GM18858 (cell line): ENCODE data around the gene SLC39A7.
A peak's percentile ranks its signal among the peaks of the same experiment; 100 is the strongest.

ENCODE experiments used
- ATAC-seq: cut with Tn5 transposase; IDR thresholded peaks from one replicate; pipeline ENCODE4 v1.9.1; 2021; ENCODE audit not compliant: unreplicated experiment

The SLC39A7 gene

DNA sequence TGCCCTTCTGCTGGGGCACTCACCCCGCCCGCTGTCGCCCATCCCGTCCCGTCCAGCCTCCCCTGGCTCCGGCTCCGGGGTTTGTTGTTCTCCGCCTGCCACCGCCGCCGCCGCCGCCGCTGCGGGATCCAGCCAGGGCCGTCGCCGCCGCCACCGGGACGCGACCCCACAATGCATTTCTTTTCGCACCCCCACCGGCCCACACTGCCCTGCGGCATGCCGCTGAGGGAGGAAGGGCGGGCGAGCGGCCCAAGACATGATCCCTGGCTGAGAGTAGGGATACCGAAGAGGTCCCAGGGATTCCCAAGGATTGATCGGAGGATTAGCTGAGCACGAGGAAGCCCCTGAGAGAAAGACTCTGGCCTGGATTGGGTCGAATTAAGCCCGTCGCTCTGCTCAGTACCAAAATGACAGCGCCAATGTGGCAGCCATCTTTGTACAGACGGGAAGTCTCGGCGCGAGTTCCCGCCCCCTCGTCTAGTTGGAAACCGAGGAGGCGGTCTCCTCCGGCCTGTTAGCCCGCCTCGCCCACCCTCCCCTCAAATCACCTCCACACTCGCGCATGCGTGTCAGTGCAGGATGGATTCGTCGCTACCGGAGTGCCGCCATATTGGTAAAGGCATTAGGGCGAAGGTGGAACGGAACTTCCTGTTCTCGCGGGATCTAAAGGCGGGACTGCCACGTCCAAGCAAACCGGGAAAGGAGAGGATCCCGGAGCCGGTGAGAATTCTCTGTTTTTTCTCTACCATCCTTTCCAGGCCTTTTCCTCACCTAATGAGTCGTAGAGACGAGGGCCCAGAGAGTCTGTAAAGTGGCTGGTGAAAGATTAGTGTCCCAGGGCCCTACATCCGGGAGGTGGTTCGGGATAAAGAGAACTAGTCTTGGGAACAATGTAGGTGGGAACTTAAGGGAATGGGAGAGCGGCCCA is at the start of gene SLC39A7, which contains the start of gene RXRB:
Gene SLC39A7 (plus strand): TSS at position 649 of the 928 bp plus-strand sequence. CDS start 379 bp downstream, outside the sequence.
Gene RXRB (minus strand): TSS at position 447 of the 928 bp plus-strand sequence. CDS start 189 bp downstream, at position 258.
- peak; percentile 35 for ATAC-seq

DNA sequence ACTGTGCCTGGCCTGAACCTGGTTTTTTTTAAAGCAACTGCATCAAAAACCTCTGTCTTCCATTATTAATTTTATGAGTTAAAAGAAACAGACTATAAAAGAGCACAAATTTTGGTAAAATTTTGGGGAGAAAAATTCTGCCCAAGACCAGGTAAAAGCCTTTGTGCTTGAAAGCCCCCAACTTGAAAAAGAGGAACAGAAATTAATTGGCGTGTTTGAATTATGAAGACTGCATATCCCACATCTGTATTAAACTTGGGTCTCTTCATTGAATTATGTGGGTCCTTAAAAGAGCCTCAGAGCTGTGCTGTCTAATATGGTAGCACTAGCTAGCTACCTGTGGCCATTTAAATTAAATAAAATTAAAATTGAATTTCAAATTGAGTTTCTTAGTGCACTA is 49.6 kb upstream of the SLC39A7 start:
- no peak for ATAC-seq

DNA sequence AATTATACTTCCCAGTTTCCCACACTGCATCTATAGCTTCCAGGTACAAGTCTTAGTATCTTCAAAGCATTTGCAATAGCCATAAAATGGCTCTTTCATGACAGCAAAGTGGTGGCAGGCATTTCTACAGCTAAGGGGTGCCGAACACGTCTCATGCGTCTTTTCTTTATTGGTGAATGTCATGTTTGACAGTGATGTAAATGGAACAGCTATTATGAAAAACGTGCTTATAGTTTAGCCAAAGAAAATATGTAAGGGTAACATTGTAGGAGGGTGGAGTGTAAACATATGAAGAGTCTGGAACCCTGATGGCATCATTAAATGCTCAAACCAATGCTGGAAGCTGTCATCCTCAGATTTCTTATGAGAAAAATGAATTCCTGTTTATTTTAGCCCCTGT is 46.3 kb upstream of the SLC39A7 start:
- ATAC-seq, result no peak

DNA sequence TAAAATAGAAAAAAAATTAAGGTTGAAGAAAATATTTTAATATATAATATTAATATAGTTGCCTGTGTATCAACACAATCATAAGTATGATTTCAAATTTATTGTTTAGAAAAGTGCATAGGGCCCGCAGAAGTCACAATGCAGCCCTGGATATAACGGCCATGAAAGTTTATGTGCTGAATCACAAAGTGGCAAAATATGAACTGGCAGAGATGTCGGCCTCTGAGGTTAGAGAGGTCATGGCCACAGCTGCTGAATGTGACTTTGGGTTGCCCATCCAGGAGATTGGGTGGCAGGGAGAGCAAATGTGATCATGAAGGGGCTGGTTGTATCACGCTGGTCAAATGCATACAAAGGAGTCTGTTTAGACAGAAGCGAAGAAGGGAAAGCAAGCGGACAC is 44.1 kb upstream of the SLC39A7 start:
- ATAC-seq, result no peak

DNA sequence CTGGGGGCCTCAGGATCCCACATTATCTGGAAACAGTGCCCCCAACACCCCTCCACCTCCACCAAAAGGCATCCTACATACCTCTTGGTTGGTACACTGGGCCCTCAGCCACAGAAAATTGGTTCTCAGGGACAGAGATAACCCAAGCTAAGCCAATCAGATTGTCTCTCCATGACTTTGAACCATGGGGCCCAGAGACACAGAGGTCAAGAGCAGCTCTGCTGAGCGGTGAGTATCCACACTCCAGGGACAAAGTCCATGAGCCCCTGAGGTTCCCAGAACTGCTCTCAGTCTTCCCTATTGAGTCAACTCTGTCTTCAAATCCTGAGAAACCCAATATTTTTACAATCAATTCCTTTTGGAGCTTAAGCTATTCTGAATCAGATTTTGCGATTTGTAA is 43.7 kb upstream of the SLC39A7 start:
- ATAC-seq, result no peak

DNA sequence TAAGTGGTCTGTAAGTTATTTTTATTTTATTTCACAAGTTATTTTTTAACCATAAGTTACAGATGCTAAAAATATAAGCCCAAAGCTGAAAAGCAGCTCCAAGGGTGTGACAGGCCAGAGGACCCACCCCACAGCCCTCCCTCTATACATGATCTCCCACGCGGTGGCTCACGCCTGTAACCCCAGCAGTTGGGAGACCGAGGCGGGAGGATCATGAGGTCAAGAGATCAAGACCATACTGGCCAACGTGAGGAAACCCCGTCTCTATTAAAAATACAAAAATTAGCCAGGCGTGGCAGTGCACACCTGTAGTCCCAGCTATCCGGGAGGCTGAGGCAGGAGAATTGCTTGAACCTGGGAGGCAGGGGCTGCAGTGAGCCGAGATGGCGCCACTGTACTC is 40.6 kb upstream of the SLC39A7 start:
- no peak for ATAC-seq

DNA sequence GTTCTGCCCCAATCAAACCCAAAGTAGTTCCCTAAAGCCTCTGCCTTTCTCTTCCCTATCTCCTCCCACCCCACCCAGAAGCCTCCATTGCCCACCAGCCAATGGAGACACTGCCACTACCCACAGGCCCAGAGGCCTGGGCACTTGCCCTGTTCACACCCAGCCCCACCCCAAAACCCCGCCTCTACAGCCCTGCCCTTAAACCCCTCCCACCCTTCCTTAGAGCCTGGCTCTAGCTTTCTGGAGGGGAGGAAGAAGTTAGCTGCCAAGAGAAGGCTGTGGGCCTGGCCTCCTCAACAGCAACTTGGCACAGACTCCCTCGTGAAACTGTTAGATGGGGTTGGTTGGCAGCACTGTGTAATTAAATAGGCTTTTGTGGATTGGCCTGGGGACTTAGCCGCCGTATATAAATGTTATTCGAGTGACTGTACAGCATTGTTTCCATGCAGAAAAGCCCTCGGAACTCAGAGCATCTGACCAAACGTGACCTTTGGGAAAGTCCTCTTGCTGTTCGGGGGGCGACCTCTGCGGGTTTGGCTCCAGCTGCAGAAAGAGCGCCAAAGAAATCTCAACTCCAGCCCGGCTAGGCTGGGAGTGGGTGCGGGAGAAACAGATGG is 39.8 kb upstream of the SLC39A7 start:
- no peak for ATAC-seq

DNA sequence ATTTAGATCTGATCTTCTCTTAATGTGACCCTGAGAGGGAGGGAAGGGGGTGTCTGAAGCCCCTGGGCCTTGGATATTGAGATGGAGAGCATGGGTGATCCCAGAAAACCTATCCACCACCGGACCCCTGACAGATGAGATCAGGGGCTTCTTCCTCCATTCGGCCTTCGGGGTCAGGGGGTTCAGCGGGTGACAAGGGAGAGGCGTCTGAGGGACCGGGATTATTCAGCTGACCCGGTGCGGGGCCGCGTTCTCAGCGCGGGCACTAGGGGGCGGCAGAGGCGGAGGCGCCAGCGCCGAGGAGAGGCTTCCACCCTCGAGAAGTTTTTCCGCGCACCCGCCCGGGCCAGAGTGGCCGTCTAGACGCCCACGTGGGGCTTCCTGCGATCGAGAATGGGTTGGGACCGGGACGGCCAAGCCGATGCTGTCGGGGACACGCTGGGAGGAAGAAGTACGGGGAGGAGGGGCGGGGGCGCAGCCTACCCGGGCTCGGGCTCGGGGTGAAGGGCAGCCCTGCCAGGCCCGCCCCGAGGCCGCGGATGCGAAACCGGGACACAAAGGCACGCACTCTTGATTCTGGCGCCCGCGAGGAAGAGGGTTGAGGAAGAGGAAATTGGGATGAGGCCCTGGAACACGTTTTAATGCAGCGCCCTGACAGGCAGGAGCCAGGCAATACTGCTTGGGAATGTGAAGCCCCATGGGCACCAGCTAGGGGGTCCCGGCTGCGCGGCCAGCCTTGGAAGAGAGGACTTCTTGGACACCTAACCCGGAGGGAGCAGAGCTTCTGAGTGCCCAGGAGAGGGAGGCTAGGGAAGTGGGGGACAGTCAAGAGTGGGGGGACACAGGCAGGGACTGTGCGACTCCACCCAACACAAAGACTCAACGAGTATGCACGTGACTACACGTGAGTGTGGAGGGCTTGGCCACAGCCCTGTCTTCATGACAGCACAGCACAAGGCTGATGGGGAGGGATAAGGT is 39.0 kb upstream of the SLC39A7 start:
- no peak for ATAC-seq

DNA sequence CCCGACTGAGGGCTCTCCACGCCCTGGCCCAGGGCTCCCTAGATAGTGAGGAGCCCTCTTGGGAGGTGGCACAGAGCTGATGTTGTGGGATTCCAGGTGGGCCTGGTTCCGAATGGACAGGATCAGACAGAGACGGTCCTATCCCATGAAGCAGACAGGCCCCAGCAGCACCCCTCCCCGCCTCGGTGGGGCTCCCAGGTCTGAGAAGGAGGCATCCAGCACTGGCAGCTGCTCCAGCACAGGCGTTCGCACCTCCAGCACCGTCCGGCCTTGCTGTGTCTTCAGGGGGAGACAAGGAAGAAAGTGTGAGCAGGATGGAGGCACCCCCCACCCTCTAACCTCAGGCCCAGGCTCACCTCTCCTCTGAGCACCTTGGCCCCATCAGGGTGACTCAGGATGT is 37.1 kb upstream of the SLC39A7 start:
- ATAC-seq, result no peak

GRCh38 chr6:33164176-33164575 is 36.5 kb upstream of the SLC39A7 start:
- no peak for ATAC-seq

GRCh38 chr6:33164665-33165373 is 35.8 kb upstream of the SLC39A7 start:
- ATAC-seq, result no peak

DNA sequence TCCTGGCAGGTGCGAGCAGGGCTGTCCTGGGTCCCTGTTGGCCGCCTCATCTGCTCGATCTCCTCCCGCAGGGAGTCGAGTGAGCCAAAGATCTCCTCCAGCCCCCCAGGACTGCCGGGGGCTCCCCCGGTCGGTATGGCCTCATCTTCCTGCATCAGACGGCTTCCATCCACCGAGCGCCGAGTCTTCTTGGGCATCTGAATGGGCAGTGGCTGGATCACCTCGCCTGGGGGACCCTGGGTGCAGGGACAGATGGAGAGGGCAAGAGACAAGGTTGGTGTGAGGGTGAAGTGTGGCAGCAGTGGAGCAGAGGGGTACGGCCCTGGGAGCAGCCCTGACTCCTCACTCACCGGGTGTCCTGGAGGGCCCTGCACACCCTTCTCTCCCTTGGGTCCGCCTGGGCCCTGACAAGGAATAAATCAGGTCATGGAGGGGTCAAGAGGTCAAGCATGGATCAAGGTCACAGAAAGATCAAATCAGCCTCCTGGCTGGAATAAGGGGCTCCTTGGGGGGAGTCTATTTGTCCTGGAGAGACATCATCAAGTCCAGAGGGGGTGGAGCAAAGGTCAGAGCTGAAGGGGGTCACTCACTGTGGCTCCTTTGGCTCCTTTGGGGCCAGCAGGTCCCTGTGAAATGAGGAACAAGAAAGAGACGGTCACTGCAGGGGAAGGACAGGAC is 34.9 kb upstream of the SLC39A7 start:
- ATAC-seq, result no peak

GRCh38 chr6:33166363-33166762 is 34.3 kb upstream of the SLC39A7 start:
- no peak for ATAC-seq

GRCh38 chr6:33166811-33167210 is 33.9 kb upstream of the SLC39A7 start:
- no peak for ATAC-seq

DNA sequence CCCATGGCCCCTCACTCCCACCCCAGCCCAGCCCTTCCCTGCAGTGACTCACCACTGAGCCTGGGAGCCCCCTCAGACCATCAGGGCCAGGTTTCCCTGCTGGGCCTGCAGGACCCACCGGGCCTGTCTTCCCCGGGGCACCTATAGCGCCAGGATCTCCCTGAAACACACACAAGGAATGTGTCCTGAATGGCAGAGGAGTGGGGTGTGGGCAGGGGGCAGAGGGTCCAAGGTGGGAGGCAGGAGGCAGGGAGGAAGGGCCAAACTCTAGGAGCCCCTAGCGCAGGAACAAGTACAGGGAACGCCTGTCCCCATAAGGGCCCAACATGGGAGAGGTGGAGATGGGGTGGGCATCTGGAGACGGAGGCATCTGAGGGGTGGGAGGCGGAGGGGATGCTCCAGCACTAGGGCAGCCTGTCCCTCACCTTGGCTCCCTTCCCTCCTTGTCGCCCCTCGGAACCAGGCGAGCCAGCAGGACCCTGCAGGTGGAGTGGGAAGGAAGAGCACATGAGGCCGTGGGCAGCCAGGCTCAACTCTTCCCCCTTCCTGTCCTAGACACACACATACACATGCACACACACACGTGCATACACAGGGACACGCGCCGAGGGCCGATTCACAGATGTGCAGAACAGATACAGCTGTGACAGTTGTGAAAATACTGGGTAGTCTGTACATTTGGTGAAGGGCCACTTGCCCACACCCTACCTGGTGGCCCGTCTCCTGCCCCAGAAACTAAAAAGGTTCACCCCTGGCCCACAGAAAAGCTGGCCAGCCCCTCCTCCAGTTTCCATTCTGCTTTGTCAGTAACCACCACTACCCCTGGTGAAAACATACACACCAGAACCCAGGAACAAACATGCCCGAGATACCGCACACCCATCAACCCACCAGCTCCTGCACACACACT is 33.0 kb upstream of the SLC39A7 start:
- ATAC-seq, result no peak

- ATAC-seq, result no peak
Measured at GRCh38 chr6:33168284-33168601, 32.4 kb upstream of the SLC39A7 start.

GRCh38 chr6:33168639-33169038 is 32.0 kb upstream of the SLC39A7 start:
- no peak for ATAC-seq

- ATAC-seq, result no peak
Measured at GRCh38 chr6:33169291-33170175, 31.1 kb upstream of the SLC39A7 start.
